LNCaP clone FGC (cell line): ENCODE results near the gene ATXN1.

ENCODE experiments used
- DNase-seq: peaks from one replicate; pipeline ENCODE4 v3.0.0-alpha.2; 2011; ENCODE audit warnings: low read depth
- H3K4me3 ChIP-seq: 2 replicates; pipeline ENCODE4 v1.5.1; 2011; ENCODE audit warnings: mild to moderate bottlenecking, low read depth, low read length, control low read depth
- CTCF ChIP-seq: IDR thresholded peaks from 2 replicates; pipeline ENCODE4 v1.5.1; 2012; ENCODE audit warnings: mild to moderate bottlenecking; ENCODE audit not compliant: control insufficient read depth, insufficient read depth; ENCODE audit errors: extremely low read depth

The ATXN1 gene

DNA sequence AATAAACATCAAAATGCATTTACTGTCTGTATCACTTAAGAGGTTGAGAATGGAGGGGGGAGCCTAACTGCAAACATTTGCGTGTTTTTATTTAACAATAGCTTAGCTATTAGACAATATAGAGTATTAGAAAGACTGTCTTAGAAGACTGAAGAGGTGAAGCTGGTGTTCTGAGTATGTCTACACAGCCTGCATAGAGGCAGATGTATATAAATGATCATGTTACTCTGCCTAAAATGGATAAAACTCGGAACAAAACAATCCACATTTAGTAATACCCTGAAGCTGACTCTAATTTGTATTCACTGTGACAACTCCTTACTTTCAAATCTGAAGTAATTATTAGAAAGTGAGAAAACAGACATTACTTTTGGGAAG is 340.9 kb downstream of the ATXN1 start:
- no peak for TF ChIP-seq CTCF
- DNase-seq = no peak
- H3K4me3 ChIP-seq = no peak overlapping the region

GRCh38 chr6:16419636-16420336 is 341.5 kb downstream of the ATXN1 start:
- no peak for DNase-seq
- TF ChIP-seq CTCF = no peak
- no peak overlapping the region for H3K4me3 ChIP-seq

GRCh38 chr6:16418151-16418550 is 343.1 kb downstream of the ATXN1 start:
- no peak for TF ChIP-seq CTCF
- no peak overlapping the region for H3K4me3 ChIP-seq
- DNase-seq = no peak

DNA sequence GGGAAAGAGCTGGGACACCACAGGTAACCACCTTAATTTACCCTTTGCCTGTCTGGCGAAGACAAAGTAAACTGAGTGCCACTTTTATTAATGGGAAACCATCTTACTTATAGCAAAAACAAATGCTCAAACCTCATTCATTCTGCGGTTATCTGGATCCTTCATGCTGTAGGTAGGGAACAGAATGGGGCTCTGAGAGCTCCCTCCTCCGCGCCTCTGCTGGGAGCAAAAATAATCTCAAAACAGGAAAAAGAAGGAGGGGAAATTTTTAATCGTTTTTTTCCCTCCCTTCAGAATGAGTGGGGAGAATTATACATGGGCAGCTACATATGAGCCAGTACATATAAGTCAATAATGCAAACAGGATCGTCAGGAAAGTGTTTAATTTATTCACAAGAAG is 345.6 kb downstream of the ATXN1 start:
- no peak for DNase-seq
- H3K4me3 ChIP-seq = no peak overlapping the region
- TF ChIP-seq CTCF = no peak

GRCh38 chr6:16414205-16414604 is 347.1 kb downstream of the ATXN1 start:
- DNase-seq = no peak
- H3K4me3 ChIP-seq = no peak overlapping the region
- no peak for TF ChIP-seq CTCF

DNA sequence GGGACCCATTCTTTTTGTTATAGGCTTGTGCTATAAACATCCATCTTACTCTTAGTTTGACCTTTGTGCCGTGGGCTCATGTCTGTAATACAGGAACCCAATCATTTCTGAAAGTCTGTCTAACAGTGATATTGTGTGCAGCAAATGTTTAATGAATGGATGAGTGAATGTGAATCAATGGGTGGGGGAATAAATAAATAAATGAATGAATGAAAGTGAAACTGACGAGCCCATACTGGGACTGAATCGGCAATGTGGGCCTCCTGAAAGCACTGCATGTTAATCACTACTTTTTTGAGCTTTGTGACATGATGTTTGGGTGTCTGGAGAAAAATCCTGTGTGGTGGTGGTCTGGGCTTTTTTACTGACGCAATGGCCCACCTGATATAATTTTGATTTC is 347.9 kb downstream of the ATXN1 start:
- DNase-seq = no peak
- TF ChIP-seq CTCF = no peak
- H3K4me3 ChIP-seq = no peak overlapping the region

DNA sequence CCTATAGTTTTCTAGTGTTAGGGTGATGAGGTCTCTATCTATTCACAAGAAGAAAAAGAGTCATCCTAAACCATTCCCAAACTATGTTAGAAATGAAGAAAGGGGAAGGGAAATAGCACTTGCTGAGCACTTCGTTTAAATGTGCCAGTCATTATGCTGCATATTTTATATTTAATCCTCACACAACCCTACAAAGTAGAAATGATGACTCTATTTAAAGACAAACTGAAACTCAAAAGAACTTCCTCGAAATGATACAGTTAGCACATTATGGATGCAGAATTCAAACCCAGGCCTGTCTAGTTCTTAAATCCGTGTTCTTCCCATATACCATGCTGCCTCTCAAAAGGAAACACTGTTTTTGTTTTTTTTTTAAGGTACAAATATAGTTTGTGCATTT is 348.3 kb downstream of the ATXN1 start:
- no peak for TF ChIP-seq CTCF
- no peak overlapping the region for H3K4me3 ChIP-seq
- no peak for DNase-seq
